GM12891 (cell line): ENCODE measurements around the gene EFTUD2.

Source experiments
- POLR2A ChIP-seq: IDR thresholded peaks from 2 replicates; pipeline ENCODE4 v1.6.1; 2011; ENCODE audit warnings: low read depth, low read length, control low read depth
- POLR2AphosphoS5 ChIP-seq: IDR thresholded peaks from 2 replicates; pipeline ENCODE4 v1.6.1; 2011; ENCODE audit warnings: low read depth, low read length, control low read depth
- TAF1 ChIP-seq: IDR thresholded peaks from 2 replicates; pipeline ENCODE4 v1.6.1; 2011; ENCODE audit warnings: low read depth, low read length, control low read depth

- TF ChIP-seq POLR2A (no peak), POLR2AphosphoS5 (no peak), TAF1 (no peak)
Measured at GRCh38 chr17:44933824-44934744, 34.8 kb upstream of the EFTUD2 start.
